Ovary (tissue), 9 donors: ENCODE measurements around the gene PPFIBP2. TPM values are rescaled to one million over a fixed set of nuclear protein-coding genes. Genes with fewer than 3 reads are reported as not detected.

Source experiments
- DNase-seq, 5 donors: peaks; one replicate each; pipeline ENCODE4 v3.0.0-alpha.2; 2019 to 2020
- H3K27ac ChIP-seq, 2 donors: fragments of 200-600 bp; one replicate each; pipeline versions ENCODE4 v1.5.1 to v1.8.0; 2019 to 2022
- H3K27me3 ChIP-seq: fragments of 200-600 bp; one replicate; pipeline ENCODE4 v1.8.0; 2022
- H3K36me3 ChIP-seq: fragments of 200-600 bp; sonication (generic); one replicate; pipeline ENCODE4 v1.5.1; 2019
- H3K4me1 ChIP-seq: one replicate; pipeline ENCODE4 v1.8.1; 2013; ENCODE audit warnings: mild to moderate bottlenecking, moderate library complexity; ENCODE audit not compliant: insufficient read depth
- H3K4me3 ChIP-seq: fragments of 200-600 bp; sonication (generic); one replicate; pipeline ENCODE4 v1.5.1; 2017
- H3K9me3 ChIP-seq, 2 donors: fragments of 200-600 bp in 1 of 2; sonication (generic) in 1 of 2; one replicate each; pipeline versions ENCODE4 v1.5.1 to v1.8.1; 2013 to 2019; ENCODE audit warnings: mild to moderate bottlenecking in 1 of 2, moderate library complexity in 1 of 2
- EP300 ChIP-seq: sonication (generic); formaldehyde crosslinking; IDR thresholded peaks from one replicate; pipeline ENCODE4 v1.6.1; 2017; ENCODE audit warnings: antibody characterized with exemption
- POLR2A ChIP-seq: fragments of 450-650 bp; IDR thresholded peaks from one replicate; pipeline ENCODE4 v1.6.1; 2017; ENCODE audit warnings: antibody characterized with exemption, mild to moderate bottlenecking, moderate library complexity
- WGBS, 3 donors: extraction: QIAGEN DNeasy Blood & Tissue Kit in 1 of 3; methylation state at CpG; one replicate each; pipeline versions ENCODE4 v1.1.5 to v1.1.7; 2013 to 2017; 5-methylcytosine and 5-hydroxymethylcytosine counted together
- intact Hi-C, 4 donors: fragments of 100-400 bp; cut with DNase I; formaldehyde crosslinking; loops; one replicate each; pipeline versions ENCODE4 v1.11.0 to v1.15.1; 2022 to 2023
- polyA plus RNA-seq, 2 donors: library from polyadenylated mRNA; stranded (reverse); fragments of 200-250 nt in 1 of 2; fragments of 350-450 nt in 1 of 2; fragmentation: Illumina TruSeq in 1 of 2; extraction: RNeasy Lipid Tissue Mini Kit (QIAGEN cat#74804) in 1 of 2; gene quantifications; one replicate each; pipeline ENCODE4 v1.2.3, GENCODE V29; 2013 to 2014
- total RNA-seq, 7 donors: library from RNA; depleted of rRNA in 2 of 7; stranded (reverse); fragments of >200 nt in 2 of 7; fragmentation: NEBNext Ultra II Directional in 3 of 7; extraction: Animal tissue kit (Norgen Biotek cat#: 25700) in 3 of 7; gene quantifications; one replicate each; pipeline versions ENCODE4 v1.1.0 to v1.2.4, GENCODE V29; 2016 to 2023
- TF ChIP-seq, protein P1 (sequence below), 3 donors: fragments of 450-650 bp in 2 of 3; fragments of 200-600 bp in 1 of 3; IDR thresholded peaks; one replicate each; pipeline versions ENCODE4 v1.5.1 to v1.8.0; 2016 to 2022; ENCODE audit warnings: antibody characterized with exemption in 3 of 3, mild to moderate bottlenecking in 1 of 3
- donor health status: DM: no; HTN: no; CAD: no; lungs with moderate emphysema.
- donor health status: DM: no; HTN: no; CAD: no.
- donor health status: Bipolar disorder and iron deficiency.
- donor health status: DM: yes; HTN: yes; CAD: no.
- donor health status: DM: no; HTN: no; CAD: no.
- donor health status: DM: yes; HTN: yes; CAD: no.

Gene PPFIBP2
- total and polyA plus RNA-seq, 9 donors = 9.6 to 36.2 (median 20.7) TPM

DNA sequence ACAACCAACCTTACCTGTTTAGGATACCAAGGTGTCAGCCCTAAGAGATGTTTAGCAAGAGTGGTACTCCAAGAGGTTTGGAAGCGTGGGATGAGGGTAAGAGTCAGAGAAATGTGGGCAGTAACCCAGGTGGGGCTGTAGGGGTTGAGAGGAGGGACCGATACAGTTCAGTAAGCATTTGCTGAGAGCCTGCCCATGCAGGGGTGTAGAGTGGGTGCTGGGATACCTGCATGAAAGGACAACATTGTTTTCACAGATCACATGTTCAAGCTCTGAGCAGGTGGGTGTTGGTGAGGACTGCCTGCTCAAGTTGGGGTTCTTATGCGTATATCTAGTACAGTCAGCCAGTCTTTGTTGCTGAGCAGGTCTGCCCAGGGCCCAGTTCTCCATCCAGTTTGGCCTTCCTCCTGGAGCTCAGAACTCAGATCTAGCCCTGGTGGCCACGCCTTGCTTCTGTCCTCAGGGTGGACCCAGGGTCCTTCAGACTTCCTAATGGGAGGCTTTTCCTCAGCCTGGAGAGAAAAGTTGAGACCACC is 14.8 kb downstream of the PPFIBP2 start:
- Histone ChIP-seq H3K9me3 (no peaks in the 10 kb centered on the region), H3K4me1 (no peaks in the 10 kb centered on the region), H3K36me3 (no peaks in the 10 kb centered on the region), H3K27me3 (no peaks in the 10 kb centered on the region), H3K4me3 (no peak overlapping the region), H3K27ac (no peak overlapping the region)
- intact Hi-C loops = no loop called here
- WGBS, 3 donors = 88 to 96% (median 90%) methylated on average over 4 of the region's 4 CpGs
- TF ChIP-seq, protein P1, sequence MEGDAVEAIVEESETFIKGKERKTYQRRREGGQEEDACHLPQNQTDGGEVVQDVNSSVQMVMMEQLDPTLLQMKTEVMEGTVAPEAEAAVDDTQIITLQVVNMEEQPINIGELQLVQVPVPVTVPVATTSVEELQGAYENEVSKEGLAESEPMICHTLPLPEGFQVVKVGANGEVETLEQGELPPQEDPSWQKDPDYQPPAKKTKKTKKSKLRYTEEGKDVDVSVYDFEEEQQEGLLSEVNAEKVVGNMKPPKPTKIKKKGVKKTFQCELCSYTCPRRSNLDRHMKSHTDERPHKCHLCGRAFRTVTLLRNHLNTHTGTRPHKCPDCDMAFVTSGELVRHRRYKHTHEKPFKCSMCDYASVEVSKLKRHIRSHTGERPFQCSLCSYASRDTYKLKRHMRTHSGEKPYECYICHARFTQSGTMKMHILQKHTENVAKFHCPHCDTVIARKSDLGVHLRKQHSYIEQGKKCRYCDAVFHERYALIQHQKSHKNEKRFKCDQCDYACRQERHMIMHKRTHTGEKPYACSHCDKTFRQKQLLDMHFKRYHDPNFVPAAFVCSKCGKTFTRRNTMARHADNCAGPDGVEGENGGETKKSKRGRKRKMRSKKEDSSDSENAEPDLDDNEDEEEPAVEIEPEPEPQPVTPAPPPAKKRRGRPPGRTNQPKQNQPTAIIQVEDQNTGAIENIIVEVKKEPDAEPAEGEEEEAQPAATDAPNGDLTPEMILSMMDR (IDR thresholded peaks at IDR 0.05) = no peak
- TF ChIP-seq EP300 = no peak
- TF ChIP-seq POLR2A = no peak
- no peak for DNase-seq

DNA sequence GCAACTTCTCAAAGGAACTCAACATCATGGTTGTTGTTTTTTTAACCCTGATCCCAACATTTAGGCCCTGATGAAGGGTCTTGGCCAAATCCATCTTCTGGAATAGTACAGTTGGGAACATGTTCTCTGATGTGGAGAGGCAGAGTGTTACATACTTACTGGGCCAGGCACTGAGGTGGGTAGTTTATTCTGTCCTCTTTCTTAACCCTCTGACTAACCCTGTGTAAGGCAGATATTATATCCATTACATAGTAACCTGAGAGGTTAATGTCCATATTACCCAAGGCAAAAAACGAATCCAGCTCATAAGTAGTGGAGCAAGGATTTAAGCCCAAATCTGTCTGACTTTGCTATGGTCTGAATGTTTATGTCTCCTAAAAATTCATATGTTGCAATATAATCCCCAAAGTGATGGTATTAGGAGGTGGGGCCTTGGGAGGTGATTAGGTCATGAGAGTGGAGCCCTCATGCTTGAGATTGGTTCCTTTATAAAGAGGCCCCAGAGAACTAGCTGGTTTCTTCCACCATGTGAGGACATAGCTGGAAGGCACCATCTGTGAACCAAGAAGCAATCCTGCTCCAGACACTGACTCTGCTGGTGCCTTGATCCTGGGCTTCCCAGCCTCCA is 16.3 kb downstream of the PPFIBP2 start:
- H3K9me3 ChIP-seq = no peaks in the 10 kb centered on the region
- H3K27ac ChIP-seq = no peak overlapping the region
- 92 to 96% (median 95%) methylated on average over 1 of the region's 1 CpG for WGBS, 3 donors
- intact Hi-C loops = no loop called here
- TF ChIP-seq EP300 = no peak
- TF ChIP-seq, protein P1 (IDR thresholded peaks at IDR 0.05) = no peak
- no peak for TF ChIP-seq POLR2A
- H3K36me3 ChIP-seq = no peaks in the 10 kb centered on the region
- no peak overlapping the region for H3K4me3 ChIP-seq
- no peaks in the 10 kb centered on the region for H3K27me3 ChIP-seq
- DNase-seq = no peak
- H3K4me1 ChIP-seq = no peaks in the 10 kb centered on the region

GRCh38 chr11:7531011-7531410 is 17.2 kb downstream of the PPFIBP2 start:
- H3K27me3 ChIP-seq = no peaks in the 10 kb centered on the region
- H3K27ac ChIP-seq = no peak overlapping the region
- intact Hi-C loops = no loop called here
- no peaks in the 10 kb centered on the region for H3K36me3 ChIP-seq
- no peaks in the 10 kb centered on the region for H3K9me3 ChIP-seq
- no peak overlapping the region for H3K4me3 ChIP-seq
- TF ChIP-seq POLR2A (no peak), EP300 (no peak)
- TF ChIP-seq, protein P1 (IDR thresholded peaks at IDR 0.05) = no peak
- no peak for DNase-seq
- H3K4me1 ChIP-seq = no peaks in the 10 kb centered on the region

- Histone ChIP-seq H3K27ac (no peak overlapping the region), H3K36me3 (no peaks in the 10 kb centered on the region), H3K4me1 (no peaks in the 10 kb centered on the region), H3K4me3 (no peak overlapping the region), H3K27me3 (no peaks in the 10 kb centered on the region), H3K9me3 (no peaks in the 10 kb centered on the region)
- no peak for DNase-seq
- intact Hi-C loops = no loop called here
- TF ChIP-seq POLR2A = no peak
- TF ChIP-seq EP300 = no peak
- TF ChIP-seq, protein P1 (IDR thresholded peaks at IDR 0.05) = no peak
- 60 to 72% (median 70%) methylated on average over 8 of the region's 8 CpGs for WGBS, 3 donors
These were observed 18.8 kb downstream of the PPFIBP2 start for GRCh38 chr11:7532405-7533145.
